Pons (tissue), 1 donor: ENCODE data around the gene CNTD1.

Source experiments
- DNase-seq: peaks from one replicate; pipeline ENCODE4 v3.0.0-alpha.2; 2016; ENCODE audit warnings: low spot score

CNTD1 gene

DNA sequence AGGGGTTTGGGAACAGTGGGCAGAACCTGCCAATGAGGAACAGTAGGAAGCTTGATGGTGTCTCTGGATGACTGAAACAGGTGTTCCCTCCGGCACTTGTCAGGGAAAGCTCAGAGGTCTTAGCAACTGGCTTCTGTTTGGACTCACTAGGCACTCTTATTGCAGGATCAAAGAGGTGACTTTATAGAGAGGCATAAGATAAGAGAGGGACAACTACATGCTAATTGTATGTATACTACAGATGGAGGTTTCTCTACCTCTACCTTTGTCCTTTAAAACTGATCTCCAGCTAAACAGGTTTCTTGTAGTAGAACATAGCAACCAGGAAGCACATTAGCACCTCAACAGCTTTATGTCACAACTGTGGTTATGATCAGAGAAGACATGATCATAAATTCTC, 7.6 kb downstream of the CNTD1 start:
- no peak for DNase-seq

DNA sequence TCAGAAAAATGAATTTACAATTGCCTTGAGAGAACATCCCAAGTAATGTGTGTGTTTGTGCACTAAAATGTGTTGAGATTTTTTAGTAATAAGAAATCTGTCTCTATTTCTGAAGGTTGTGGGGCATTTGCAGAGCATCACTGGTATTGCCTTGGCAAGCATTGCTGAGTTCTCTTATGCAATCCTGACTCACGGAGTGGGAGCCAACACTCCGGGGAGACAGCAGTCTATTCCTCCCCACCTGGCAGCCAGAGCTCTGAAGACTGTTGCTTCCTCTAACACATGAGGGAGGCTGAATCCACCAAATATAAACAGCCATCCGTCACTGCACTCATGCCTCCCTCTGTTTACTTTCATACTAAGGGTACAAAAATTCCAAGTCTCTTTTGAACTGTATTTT, 10.6 kb downstream of the CNTD1 start:
- no peak for DNase-seq

DNA sequence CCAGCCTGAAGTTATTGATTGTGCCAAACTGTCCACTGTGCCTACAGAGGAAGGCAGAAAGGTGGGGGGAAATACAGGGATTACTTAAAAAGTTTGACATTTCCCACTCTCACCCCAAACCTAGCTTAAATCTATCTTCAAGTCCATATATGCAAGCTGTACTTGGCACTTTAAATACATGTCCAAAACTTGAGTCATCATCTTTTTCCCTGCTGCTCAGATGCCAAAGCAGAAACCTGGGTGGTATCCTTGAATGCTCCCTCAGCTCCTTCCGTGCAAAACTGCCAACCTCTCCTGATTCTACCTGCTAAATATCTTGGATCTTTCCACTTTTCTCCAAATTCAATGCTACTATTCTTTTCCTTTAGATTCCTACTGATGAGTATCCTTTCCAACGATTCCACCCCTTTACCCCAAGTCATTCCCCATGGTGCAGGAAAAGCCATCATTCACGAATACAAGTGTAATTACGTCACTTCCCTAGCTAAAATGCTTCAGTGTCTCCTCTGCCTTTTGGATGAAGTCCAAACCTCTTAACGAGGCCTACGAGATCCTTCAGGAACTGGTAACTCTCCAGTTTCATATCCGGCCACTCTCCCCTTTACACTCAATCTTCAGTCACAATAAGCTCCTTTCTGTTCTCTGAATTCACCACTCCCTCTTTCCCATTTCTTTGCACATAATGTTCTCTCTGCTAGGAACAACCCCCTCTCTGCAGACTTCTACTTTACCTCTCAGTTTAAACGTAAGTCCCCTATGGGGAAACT, 16.2 kb downstream of the CNTD1 start:
- DNase-seq = no peak

DNA sequence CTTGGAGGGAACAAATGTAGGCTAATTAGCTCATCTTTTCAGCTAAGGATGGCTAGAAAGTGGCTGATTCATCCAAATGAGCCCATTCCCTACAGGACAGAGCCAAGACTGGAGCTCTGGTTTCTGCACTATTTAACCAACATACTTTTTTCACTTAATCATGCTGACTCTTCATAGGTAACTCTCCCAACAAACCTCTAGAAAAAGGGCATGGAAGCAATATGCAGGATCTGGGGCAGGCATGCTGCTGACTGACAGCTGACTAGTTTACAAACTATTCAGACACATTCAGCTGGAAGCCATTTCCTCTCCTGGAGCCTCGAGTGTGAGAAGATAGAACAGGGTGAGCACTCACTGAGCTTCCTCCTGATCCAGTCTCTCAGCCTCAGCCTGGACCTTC, 19.2 kb downstream of the CNTD1 start:
- no peak for DNase-seq

DNA sequence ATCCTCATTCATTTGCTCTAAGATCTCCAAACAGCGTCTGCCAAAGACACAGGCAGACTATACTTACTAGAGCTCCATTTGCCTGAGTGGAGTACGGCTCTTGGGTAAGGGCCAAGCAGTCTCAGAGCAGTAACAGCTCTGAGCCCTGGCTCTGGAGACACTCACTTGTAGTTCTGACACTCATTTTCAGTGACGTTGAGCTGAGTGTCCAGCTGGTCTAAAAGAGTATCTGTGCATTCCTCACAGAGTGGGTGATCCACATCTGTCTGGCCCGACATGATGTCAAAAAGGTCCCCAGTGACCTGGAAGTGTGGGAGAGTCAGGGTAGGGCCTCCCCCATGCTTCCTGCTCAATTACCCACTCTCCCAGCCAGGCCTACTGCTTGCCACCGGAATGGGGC, 19.7 kb downstream of the CNTD1 start:
- no peak for DNase-seq

DNA sequence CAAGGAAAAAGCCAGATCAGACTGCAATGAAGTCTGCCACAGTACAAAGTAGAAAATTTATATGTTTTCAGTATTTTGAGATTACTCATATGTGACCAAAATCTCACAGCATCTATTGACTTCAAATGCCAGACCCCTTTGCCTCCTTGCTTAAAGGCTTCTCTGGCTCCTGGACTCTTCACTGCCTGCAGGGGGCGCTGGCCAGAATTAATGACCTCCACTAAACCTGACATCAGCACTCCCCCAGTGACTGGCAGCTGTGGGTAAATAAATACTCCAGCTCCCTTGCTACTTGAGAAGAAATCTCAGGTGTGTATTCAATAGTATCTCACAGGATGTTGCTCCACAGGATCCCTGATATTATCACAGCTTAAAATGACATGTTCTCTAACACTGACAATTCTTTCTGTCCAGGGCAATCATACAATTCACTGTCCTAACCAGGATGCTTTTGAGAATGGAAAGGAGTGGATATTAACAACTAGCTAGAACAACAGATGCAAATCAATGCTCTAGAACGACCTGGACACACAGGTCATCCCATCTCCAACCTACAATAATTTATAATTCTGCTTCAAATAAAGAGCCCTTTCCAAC, 21.4 kb downstream of the CNTD1 start:
- no peak for DNase-seq

DNA sequence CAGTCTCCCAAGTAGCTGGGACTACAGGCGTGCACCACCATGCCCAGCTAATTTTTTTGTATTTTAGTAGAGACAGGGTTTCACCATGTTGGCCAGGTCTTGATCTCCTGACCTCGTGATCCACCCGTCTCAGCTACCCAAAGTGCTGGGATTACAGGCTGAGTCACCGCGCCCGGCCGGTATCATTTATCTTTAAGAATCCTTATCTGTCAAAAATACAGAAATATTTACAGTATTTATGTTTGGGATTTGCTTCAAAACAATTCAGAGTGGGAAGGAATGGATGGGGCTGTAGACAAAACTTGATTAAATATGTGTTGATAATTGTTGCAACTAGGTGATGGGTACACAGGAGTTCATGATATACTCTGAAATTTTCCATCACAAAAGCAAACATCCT, 22.5 kb downstream of the CNTD1 start:
- DNase-seq = no peak

DNA sequence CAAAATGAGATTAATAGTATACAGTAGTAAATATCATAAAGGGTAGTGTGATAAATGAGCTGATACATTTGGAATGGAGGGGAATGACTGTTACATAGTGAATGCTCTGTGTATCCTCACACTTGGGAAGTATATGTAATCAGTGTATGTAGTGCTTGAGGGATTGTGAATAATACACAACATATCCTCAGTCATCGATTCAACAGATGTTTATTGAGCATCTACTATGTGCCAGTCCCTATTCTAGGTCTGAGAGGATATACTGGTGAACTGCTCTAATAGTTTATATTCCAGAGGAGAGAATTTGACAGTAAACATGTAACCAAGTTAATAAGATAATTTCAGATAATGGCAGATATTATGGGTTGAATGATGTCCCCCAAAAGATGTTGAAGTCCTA, 28.8 kb downstream of the CNTD1 start:
- DNase-seq = no peak

DNA sequence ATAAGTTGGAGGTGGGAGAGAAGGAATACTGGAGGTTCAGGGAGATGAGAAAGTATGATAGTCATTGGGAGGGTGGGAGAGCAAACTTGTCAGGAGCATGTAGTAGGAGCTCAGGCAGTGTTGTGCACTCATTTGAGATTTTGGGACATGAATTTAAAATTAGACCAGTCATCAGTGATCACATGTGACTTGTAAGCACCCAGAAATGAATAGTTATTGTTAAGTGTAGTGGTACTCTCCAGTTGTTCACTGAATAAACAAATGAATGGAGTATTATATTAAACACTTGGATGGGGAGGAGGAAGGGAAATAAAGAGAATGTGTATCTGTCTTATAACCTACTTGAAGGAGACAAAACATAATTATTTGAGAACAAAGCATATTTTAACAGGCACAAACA, 32.3 kb downstream of the CNTD1 start:
- DNase-seq = no peak

DNA sequence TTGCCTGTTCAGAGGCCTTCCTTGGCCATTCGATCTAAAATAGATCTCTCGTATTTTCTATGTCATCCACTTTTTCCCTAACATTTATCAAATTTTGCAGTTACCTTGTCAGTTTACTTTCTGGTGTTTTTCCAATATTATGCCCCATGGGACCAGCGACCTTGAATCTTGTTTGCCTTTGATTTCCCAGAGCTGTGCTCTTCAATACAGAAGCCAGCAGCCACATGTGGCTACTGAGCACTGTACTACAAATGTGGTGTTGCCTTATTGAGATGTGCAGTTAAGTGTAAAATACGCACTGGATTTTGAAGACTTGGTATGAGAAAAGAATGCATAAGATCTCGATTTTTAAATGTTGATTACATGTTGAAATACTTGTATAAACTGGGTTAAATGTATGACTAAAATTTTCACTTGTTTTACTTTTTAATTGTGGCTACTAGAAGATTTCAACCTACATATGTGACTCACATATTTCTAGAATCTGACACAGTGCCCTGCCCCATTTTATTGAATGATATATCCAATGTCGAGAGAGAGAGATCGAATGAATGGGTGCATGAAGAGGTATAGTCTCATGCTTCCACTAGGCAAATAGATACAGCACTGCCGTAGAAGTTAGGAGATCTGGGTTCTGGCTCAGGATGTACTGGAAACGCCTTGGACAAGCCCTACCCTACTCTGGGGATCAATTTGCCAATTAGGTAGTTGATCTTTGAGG, 33.7 kb downstream of the CNTD1 start:
- DNase-seq = no peak

DNA sequence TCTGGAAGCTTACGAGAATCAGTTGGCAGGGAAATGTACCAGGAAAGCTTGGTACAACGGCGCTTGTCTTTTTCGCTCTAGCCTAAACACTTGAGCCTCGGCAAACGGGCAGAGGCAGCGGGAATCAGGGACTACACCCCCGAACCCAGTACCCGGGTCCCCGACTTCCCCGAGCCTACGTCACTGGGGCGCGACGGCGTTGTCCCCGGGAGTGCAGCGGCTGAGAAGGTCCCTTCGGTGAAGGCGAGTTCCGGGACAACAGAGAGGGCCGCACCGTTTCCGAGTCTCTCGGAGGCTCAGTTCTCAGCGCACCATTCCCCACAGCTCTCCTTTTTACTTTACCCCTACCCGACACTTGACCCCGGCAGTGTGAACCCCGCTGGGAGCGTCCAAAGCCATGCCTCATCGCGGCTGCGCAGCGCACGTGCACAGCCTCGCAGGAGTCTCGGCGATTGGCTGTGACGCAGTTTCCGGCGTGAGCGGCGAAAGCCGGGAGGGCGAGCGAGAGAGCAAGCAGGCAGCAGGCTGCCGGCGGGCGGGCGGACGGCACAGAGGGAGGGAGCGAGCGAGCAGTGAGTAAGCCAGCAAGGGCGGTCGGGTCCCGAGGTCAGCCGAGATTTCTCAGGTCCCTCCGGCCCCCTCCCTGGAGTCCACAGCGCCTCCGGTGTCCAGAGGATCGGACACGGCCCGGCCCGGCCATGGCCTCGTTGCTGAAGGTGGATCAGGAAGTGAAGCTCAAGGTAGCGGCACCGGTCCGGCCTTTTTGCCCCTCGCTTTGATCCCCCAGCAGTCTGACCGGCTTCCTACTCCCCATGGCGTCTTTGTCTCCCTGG, 34.5 kb downstream of the CNTD1 start, which contains the start of gene PSME3:
TSS of gene PSME3 (plus strand) at position 464 of the 833 bp plus-strand sequence. CDS start at position 699, 235 bp downstream.
- DNase-seq = peak; percentile 85

DNA sequence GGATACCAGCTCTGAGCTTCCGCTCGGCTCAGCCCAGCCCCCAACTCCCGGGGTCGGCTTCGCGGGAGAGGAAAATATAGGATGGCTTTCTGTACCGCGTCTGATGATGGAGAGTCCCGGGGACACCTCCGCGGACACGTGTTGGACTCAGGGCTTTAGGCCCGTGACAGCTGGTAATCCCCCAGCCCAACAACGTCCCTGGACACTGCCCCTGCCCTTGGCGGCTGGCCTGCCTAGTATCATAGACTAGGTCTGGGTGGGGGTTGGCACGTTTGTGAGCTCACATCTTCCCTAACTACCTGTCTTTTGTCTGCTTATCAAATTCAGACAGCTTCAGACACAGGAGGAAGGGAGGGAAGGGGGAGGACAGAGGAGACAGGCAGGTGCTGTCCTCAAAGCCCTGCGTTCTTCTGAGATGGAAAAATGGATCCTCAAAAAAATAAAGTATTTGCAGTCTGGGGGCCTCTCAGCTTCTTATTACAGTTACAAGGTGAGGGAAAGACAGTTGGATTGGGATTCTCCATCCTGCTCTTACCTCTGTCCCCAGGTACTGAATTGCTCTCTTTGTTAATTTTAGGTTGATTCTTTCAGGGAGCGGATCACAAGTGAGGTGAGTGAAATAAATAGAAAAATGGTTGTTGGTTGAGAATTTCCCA, 35.2 kb downstream of the CNTD1 start:
- DNase-seq = no peak

DNA sequence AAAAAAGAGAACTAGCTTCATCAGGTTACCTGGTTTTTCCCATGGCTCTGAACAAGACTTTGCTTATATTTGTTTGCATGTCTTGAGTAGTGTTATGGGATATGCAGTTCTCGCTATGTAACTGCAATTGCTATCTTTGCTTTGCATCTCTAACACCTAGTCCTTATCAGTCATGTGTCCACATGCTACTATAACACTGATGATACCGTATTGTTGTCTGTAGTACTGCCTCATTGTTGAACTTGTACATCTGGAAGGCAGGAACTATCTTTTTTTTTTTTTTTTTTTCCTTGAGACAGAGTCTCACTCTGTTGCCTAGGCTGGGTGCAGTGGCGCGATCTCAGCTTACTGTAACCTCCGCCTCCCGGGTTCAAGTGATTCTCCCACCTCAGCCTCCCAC, 37.1 kb downstream of the CNTD1 start:
- DNase-seq = no peak

DNA sequence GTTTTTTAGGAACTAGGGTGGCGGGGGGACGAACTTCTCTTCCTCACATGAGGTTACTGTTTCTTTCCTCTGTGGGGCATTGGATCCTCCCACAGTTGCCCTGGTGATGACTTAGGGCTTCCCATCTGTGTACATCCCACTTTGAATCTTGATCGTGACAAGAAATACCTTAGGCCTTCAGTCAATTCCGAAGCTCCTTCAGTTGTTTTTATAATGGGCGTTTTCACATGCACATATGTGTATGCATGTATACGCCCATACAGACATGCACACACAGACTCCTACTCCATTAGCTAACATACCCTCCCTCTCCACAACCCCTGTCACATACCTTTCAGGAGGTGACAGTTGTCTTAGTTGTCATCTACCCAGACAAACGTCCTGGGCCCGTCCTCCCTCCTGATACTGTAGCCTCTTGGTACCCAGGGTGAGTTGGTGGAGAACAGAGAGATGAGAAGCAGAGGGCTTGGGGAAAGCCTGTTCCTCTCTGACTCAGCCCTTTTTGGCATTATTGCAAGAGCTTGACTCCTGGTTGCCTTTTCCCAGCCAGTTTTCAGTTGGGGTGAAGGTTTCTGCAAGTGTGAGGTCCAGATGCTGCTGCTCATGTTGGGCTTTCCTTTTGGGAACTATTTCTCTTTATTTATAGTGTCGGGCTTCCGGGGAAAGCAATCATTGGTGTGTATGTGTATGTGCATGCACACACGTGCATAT, 43.5 kb downstream of the CNTD1 start:
- DNase-seq = no peak

DNA sequence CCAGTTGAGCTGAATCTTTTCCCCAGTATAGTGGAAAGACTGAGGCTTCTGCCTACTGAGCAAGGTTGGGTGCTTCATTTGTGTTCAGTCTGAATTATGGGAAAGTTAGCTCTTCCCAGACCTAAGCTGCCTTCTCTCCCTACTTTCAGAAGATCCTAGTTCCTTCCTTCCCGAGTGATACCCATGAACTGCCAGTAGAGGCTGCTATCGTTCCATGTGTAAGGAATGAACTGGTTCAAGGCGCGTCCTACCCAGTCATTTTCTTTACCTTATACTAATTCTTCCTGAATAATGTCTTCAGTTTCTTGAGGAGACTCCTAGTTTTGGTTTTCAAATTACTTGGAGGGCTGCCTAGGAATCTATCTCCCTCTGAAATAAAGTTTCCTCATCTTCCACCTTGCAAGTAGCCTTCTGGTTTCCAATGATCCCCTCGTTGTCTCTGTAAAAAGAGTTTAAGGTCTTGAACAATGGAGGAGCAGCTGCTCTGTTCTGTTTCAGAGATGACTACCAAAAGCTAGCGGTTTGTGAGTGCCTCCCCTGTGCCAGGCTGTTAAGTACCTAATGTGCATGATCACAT, 44.8 kb downstream of the CNTD1 start:
- DNase-seq = peak; percentile 76

DNA sequence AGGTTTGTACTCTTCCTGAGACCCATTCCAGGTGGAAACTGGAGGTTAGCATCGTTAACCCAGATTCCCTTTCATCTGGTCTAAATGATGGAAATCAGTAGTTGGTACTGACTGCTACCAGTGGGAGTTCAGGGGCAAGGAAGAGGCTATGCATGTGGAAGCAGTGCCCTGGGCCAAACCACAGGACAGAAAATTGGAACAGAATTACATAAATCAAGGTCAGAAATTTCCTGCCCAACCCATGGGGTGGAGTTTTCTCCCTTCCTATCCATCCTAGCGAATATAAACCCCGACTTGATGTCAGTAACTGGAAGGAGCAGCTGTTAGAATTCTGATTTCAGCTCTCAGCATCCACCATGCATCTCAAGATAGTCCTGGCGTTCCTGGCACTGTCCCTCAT, 45.6 kb downstream of the CNTD1 start, which contains the start of gene AOC2:
TSS of gene AOC2 (plus strand) at position 310 of the 400 bp plus-strand sequence. CDS start at position 357, 47 bp downstream.
- no peak for DNase-seq

DNA sequence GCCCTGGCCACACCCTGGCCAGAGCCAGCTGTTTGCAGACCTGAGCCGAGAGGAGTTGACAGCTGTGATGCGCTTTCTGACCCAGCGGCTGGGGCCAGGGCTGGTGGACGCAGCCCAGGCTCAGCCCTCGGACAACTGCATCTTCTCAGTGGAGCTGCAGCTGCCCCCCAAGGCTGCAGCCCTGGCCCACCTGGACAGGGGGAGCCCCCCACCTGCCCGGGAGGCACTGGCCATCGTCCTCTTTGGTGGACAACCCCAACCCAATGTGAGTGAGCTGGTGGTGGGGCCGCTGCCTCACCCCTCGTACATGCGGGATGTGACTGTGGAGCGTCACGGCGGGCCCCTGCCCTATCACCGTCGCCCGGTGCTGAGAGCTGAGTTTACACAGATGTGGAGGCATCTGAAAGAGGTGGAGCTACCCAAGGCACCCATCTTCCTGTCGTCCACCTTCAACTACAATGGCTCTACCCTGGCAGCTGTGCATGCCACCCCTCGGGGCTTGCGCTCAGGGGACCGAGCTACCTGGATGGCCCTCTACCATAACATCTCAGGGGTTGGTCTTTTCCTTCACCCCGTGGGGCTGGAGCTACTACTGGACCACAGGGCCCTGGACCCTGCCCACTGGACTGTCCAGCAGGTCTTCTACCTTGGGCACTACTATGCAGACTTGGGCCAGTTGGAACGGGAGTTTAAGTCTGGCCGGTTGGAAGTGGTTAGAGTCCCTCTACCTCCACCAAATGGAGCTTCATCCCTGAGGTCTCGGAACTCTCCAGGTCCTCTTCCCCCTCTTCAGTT, 46.3 kb downstream of the CNTD1 start:
- no peak for DNase-seq

DNA sequence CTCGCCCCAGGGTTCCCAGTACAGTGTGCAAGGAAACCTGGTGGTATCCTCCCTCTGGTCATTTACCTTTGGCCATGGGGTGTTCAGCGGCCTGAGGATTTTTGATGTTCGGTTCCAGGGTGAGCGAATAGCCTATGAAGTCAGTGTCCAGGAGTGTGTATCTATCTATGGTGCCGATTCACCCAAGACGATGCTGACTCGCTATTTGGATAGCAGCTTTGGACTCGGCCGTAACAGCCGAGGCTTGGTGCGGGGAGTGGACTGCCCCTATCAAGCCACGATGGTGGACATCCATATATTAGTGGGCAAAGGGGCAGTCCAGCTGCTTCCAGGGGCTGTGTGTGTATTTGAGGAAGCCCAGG, 46.9 kb downstream of the CNTD1 start:
- no peak for DNase-seq

DNA sequence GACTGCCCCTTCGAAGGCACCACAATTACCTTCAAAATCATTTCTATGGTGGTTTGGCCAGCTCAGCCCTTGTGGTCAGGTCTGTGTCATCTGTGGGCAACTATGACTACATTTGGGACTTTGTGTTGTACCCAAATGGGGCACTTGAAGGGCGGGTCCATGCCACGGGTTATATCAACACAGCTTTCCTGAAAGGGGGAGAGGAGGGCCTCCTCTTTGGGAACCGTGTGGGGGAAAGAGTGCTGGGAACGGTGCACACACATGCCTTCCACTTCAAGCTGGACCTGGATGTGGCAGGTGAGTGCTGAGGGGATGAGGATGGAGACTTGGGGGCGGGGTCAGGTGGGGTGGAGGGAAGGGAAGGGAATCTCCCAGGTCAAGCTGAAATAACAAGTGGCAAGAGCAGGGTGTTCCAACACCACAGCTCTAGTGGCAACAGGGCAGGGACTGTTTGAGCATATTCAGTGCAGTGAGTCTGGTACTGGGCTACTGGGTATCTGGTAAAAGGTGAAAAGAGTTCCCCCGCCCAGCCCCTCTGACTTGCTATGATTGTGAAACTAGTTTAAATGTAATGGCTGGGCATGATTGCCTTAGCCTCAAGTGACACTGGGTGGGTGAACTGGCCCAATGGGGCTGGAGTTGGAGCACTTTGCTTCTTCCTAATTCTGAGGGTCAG, 47.4 kb downstream of the CNTD1 start:
- DNase-seq = no peak
